Astrocyte (in vitro differentiated cells and primary cell): Measurements from ENCODE around the gene MICAL3. TPM values are rescaled to one million over a fixed set of nuclear protein-coding genes. Genes with fewer than 3 reads are reported as not detected.

Experiments
- DNase-seq: peaks from one replicate; pipeline ENCODE4 v3.0.0-alpha.2; 2010; ENCODE audit warnings: low read depth
- FAIRE-seq: peaks from 2 replicates; lab custom pipeline; 2011; peaks lifted over from hg19 to GRCh38; lab: Jason Lieb, UNC
- H2AFZ ChIP-seq: 2 replicates; pipeline ENCODE4 v1.6.0; 2012; ENCODE audit warnings: low read depth, low read length, inconsistent platforms
- H3K27ac ChIP-seq: 2 replicates; pipeline ENCODE4 v1.5.1; 2011; ENCODE audit warnings: low read depth, low read length, inconsistent platforms
- H3K27me3 ChIP-seq: 2 replicates; pipeline ENCODE4 v1.6.0; 2011; ENCODE audit warnings: low read length, inconsistent platforms; ENCODE audit not compliant: insufficient read depth
- H3K36me3 ChIP-seq: 2 replicates; pipeline ENCODE4 v1.5.1; 2011; ENCODE audit warnings: low read length, inconsistent platforms; ENCODE audit not compliant: insufficient read depth
- H3K4me1 ChIP-seq: 2 replicates; pipeline ENCODE4 v1.5.1; 2011; ENCODE audit warnings: low read length, inconsistent platforms; ENCODE audit not compliant: insufficient read depth
- H3K4me2 ChIP-seq: 2 replicates; pipeline ENCODE4 v1.6.0; 2012; ENCODE audit warnings: low read length, inconsistent platforms
- H3K4me3 ChIP-seq: 2 replicates; pipeline ENCODE4 v1.5.1; 2011; ENCODE audit warnings: low read depth, mild to moderate bottlenecking, low read length, inconsistent platforms; ENCODE audit not compliant: insufficient read depth
- H3K79me2 ChIP-seq: 2 replicates; pipeline ENCODE4 v1.6.0; 2012; ENCODE audit warnings: mild to moderate bottlenecking, low read length, inconsistent platforms; ENCODE audit not compliant: insufficient read depth
- H3K9ac ChIP-seq: 2 replicates; pipeline ENCODE4 v1.6.0; 2012; ENCODE audit warnings: mild to moderate bottlenecking, low read length, inconsistent platforms
- H3K9me3 ChIP-seq: 2 replicates; pipeline ENCODE4 v1.5.1; 2012; ENCODE audit warnings: low read depth, mild to moderate bottlenecking, low read length, inconsistent platforms; ENCODE audit not compliant: insufficient read depth
- H4K20me1 ChIP-seq: 2 replicates; pipeline ENCODE4 v1.6.0; 2012; ENCODE audit warnings: low read length, inconsistent platforms; ENCODE audit not compliant: insufficient read depth
- H3K27ac Mint-ChIP-seq: one replicate; pipeline ENCODE4 v1.8.0; 2021; ENCODE audit warnings: mild to moderate bottlenecking, mixed read lengths; ENCODE audit not compliant: unreplicated experiment
- H3K27me3 Mint-ChIP-seq: one replicate; pipeline ENCODE4 v1.8.0; 2021; ENCODE audit warnings: low read depth, mixed read lengths; ENCODE audit not compliant: unreplicated experiment
- H3K36me3 Mint-ChIP-seq: one replicate; pipeline ENCODE4 v1.8.0; 2021; ENCODE audit warnings: low read depth, mixed read lengths; ENCODE audit not compliant: unreplicated experiment
- H3K4me1 Mint-ChIP-seq: one replicate; pipeline ENCODE4 v1.8.0; 2021; ENCODE audit warnings: low read depth, mixed read lengths; ENCODE audit not compliant: unreplicated experiment
- H3K4me3 Mint-ChIP-seq: one replicate; pipeline ENCODE4 v1.8.0; 2021; ENCODE audit warnings: mild to moderate bottlenecking, moderate library complexity, mixed read lengths; ENCODE audit not compliant: unreplicated experiment
- H3K9me3 Mint-ChIP-seq: one replicate; pipeline ENCODE4 v1.8.0; 2021; ENCODE audit warnings: mild to moderate bottlenecking, mixed read lengths; ENCODE audit not compliant: unreplicated experiment
- EZH2 ChIP-seq: IDR thresholded peaks from 2 replicates; pipeline ENCODE4 v1.6.1; 2012; ENCODE audit warnings: mild to moderate bottlenecking, low read length, inconsistent platforms; ENCODE audit not compliant: insufficient read depth
- total RNA-seq: library from RNA; stranded (reverse); gene quantifications from 2 replicates; pipeline ENCODE4 v1.2.1, GENCODE V29; 2021
- TF ChIP-seq, protein P1 (sequence below): IDR thresholded peaks from 2 replicates; pipeline ENCODE4 v1.5.1; 2011; ENCODE audit warnings: low read depth, mild to moderate bottlenecking, inconsistent platforms, low read length, moderate library complexity; ENCODE audit not compliant: insufficient read depth

Gene MICAL3
- total RNA-seq, 1 donor from 2014 or later, result 113 TPM

DNA sequence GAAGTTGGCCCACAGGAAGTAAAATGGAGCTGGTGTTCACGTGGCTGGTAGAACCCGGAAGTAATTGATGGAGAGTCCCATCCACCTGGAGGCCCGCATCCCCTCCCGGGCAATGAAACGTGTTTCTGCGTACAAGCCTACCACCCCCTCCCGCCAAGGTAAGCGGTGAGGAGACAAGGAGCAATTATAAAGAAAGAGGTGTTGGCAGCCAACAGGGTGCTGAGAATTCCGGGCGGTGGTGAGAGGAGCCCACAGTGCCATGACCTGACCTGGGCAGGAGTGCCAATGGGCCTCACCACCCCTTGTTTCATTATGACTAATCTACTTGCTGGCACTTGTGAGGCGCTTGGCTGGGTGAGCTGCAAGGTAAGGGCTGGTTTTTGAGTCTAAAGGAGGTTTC, 166.3 kb downstream of the MICAL3 start:
- Histone ChIP-seq H2AFZ (no peak overlapping the region), H3K79me2 (no peaks in the 10 kb centered on the region), H3K27ac (no peak overlapping the region), H3K36me3 (peaks cover 6% of the 10 kb centered on the region), H3K27me3 (no peaks in the 10 kb centered on the region), H3K9ac (no peak overlapping the region), H3K4me3 (no peak overlapping the region), H3K4me2 (no peak overlapping the region), H4K20me1 (peaks cover 16% of the 10 kb centered on the region), H3K4me1 (no peaks in the 10 kb centered on the region), H3K9me3 (no peaks in the 10 kb centered on the region)
- Mint-ChIP-seq H3K4me1 (no peaks in the 10 kb centered on the region), H3K27ac (no peak overlapping the region), H3K27me3 (no peaks in the 10 kb centered on the region), H3K4me3 (no peak overlapping the region), H3K36me3 (peaks cover 22% of the 10 kb centered on the region), H3K9me3 (no peaks in the 10 kb centered on the region)
- TF ChIP-seq EZH2, result no peak
- TF ChIP-seq, protein P1, sequence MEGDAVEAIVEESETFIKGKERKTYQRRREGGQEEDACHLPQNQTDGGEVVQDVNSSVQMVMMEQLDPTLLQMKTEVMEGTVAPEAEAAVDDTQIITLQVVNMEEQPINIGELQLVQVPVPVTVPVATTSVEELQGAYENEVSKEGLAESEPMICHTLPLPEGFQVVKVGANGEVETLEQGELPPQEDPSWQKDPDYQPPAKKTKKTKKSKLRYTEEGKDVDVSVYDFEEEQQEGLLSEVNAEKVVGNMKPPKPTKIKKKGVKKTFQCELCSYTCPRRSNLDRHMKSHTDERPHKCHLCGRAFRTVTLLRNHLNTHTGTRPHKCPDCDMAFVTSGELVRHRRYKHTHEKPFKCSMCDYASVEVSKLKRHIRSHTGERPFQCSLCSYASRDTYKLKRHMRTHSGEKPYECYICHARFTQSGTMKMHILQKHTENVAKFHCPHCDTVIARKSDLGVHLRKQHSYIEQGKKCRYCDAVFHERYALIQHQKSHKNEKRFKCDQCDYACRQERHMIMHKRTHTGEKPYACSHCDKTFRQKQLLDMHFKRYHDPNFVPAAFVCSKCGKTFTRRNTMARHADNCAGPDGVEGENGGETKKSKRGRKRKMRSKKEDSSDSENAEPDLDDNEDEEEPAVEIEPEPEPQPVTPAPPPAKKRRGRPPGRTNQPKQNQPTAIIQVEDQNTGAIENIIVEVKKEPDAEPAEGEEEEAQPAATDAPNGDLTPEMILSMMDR, result no peak
- DNase-seq (no peak), FAIRE-seq (no peak)

DNA sequence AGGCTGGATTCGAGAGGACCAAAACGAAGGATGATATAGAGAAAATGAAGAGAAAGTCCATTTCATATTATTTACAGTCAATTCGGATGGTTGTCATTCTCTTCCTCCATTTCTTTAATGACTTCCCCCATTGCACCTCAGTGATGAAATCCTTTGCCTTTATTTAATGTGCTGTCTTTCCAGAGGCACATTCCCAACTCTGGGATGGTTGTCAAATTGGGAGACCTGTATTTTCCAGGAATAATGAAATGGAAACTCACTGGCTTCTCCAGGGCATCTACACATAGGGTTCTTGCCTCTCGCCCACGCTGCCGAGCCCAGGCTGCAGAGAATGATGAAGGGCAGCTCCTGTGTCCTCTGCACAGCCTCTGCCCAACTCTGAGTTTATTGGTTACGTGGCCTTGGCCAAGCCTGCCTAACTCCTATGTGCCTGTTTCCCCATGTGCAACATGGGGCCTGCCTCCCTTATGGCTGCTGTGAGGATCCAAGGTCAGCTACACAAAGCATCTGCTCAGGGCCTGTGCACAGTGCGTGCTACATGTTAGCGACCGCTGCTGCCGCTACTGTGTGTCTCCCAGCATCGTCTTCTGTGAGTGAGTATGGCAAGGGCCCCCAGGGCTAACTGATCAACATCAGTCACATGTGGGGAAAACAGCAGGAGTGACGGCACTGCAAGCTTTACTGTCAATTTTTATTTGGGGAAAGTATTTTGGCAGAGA, 168.6 kb downstream of the MICAL3 start:
- H4K20me1 ChIP-seq, result peaks cover 6% of the 10 kb centered on the region
- DNase-seq, result no peak
- H3K4me1 Mint-ChIP-seq, result no peaks in the 10 kb centered on the region
- no peak overlapping the region for H3K4me3 Mint-ChIP-seq
- no peak overlapping the region for H3K4me3 ChIP-seq
- H3K36me3 Mint-ChIP-seq, result peaks cover 19% of the 10 kb centered on the region
- no peaks in the 10 kb centered on the region for H3K27me3 ChIP-seq
- no peak overlapping the region for H3K9ac ChIP-seq
- H3K36me3 ChIP-seq, result peaks cover 4% of the 10 kb centered on the region
- H3K27ac ChIP-seq, result no peak overlapping the region
- TF ChIP-seq EZH2, result no peak
- TF ChIP-seq, protein P1, result no peak
- H3K4me2 ChIP-seq, result no peak overlapping the region
- H3K9me3 Mint-ChIP-seq, result no peaks in the 10 kb centered on the region
- H3K27me3 Mint-ChIP-seq, result no peaks in the 10 kb centered on the region
- no peaks in the 10 kb centered on the region for H3K79me2 ChIP-seq
- H3K9me3 ChIP-seq, result no peaks in the 10 kb centered on the region
- H3K27ac Mint-ChIP-seq, result no peak overlapping the region
- FAIRE-seq, result no peak
- no peaks in the 10 kb centered on the region for H3K4me1 ChIP-seq
- no peak overlapping the region for H2AFZ ChIP-seq

DNA sequence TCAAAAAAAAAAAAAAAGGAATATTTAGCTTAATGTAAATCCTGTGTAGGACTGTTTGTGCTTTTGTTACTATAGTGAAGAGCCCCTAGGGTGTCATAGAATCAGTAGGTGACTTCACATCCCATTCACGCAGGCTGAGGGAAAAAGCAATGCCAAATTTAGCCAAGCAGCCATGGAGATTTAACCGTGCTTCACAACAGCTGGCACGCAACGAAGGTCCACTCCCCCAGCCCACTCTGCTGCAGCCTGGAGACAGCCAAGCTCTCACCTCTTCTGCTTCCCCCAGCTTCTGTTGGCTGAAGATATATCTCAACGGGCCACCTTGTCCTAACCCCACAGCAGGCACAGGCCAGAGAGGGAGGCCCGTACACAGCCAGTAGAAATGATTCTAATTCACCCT, 171.3 kb downstream of the MICAL3 start:
- no peaks in the 10 kb centered on the region for H3K4me1 ChIP-seq
- H3K36me3 Mint-ChIP-seq, result peaks cover 13% of the 10 kb centered on the region
- no peaks in the 10 kb centered on the region for H3K27me3 Mint-ChIP-seq
- H4K20me1 ChIP-seq, result peaks cover 3% of the 10 kb centered on the region
- H3K4me1 Mint-ChIP-seq, result no peaks in the 10 kb centered on the region
- H3K4me3 Mint-ChIP-seq, result no peak overlapping the region
- no peak overlapping the region for H3K27ac Mint-ChIP-seq
- no peaks in the 10 kb centered on the region for H3K27me3 ChIP-seq
- no peak for TF ChIP-seq EZH2
- TF ChIP-seq, protein P1, result no peak
- no peaks in the 10 kb centered on the region for H3K9me3 Mint-ChIP-seq
- H2AFZ ChIP-seq, result no peak overlapping the region
- no peak overlapping the region for H3K4me3 ChIP-seq
- no peak for FAIRE-seq
- H3K36me3 ChIP-seq, result peaks cover 4% of the 10 kb centered on the region
- no peak overlapping the region for H3K9ac ChIP-seq
- H3K4me2 ChIP-seq, result no peak overlapping the region
- no peaks in the 10 kb centered on the region for H3K9me3 ChIP-seq
- no peak for DNase-seq
- no peaks in the 10 kb centered on the region for H3K79me2 ChIP-seq
- no peak overlapping the region for H3K27ac ChIP-seq
